ENCODE data around the gene RAI1.

- TF ChIP-seq, protein P1, sequence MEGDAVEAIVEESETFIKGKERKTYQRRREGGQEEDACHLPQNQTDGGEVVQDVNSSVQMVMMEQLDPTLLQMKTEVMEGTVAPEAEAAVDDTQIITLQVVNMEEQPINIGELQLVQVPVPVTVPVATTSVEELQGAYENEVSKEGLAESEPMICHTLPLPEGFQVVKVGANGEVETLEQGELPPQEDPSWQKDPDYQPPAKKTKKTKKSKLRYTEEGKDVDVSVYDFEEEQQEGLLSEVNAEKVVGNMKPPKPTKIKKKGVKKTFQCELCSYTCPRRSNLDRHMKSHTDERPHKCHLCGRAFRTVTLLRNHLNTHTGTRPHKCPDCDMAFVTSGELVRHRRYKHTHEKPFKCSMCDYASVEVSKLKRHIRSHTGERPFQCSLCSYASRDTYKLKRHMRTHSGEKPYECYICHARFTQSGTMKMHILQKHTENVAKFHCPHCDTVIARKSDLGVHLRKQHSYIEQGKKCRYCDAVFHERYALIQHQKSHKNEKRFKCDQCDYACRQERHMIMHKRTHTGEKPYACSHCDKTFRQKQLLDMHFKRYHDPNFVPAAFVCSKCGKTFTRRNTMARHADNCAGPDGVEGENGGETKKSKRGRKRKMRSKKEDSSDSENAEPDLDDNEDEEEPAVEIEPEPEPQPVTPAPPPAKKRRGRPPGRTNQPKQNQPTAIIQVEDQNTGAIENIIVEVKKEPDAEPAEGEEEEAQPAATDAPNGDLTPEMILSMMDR (conservative IDR thresholded peaks at IDR 0.05; ENCODE audit: low read length), result no peak
- TF ChIP-seq EZH2phosphoT487 (IDR thresholded peaks at IDR 0.05; ENCODE audit: borderline replicate concordance, low read depth, low read length), result no peak
Measured at GRCh38 chr17:17691468-17692263, 10.4 kb downstream of the RAI1 start.

All from OCI-LY7 (cell line).